Suppressor macrophage treated with lipopolysaccharide for 1 hour (primary cell): ENCODE results near the gene CNTLN.
"Not testable (repeated sequence)": the region's sequence is repeated elsewhere in the genome, so short reads cannot be mapped to it uniquely, and the experiment has no call there.

ENCODE experiments used
- DNase-seq, 3 donors: peaks; one replicate each; pipeline ENCODE4 v3.0.0-alpha.2; 2020 to 2022

Gene CNTLN

GRCh38 chr9:17422994-17423680 lies 288.3 kb downstream of the CNTLN start:
- no peak for DNase-seq

- no peak for DNase-seq
Measured at GRCh38 chr9:17423681-17424011, 288.8 kb downstream of the CNTLN start.

DNA sequence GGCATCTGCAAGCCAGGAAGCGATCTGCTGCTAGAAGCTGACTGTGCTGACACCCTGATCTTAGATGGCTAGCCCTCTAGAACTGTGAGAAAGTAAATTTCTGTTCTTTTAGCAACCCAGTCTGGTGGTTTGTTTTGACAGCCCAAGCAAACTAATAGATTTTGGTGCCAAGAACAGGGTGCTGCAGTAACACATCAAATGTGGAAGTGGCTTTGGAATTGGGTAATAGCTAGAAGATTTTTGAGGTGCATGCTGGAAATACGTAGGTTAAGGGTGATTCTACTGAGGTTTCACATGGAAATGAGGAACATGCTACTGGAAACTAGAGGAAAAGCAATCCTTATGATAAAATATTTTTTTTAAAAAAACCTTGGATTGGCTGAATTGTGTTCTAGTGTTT lies 290.5 kb downstream of the CNTLN start:
- peak; percentile 4 to 21 (median 16) for DNase-seq

- DNase-seq: no peak
Measured at GRCh38 chr9:17433526-17433925, 298.7 kb downstream of the CNTLN start.

DNA sequence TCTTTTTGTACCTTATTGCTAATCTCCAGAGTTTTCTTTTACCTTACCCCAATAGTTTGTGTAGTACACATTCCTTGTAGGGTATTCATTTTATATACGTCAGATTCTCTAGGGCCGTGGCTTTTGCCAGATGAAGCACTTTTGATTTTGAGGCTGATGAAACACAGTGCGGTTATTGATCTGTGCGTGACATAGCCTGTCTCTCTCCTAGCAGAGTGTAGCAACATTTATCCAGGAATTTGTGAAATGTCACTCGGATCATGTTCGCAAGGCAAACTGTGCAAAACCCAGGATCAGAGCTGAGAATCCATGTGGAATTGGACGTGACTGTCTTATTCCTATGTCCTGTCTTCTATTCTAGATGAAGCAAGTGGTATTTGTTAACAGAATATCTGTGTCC lies 302.0 kb downstream of the CNTLN start:
- no peak for DNase-seq

- no peak for DNase-seq
Measured at GRCh38 chr9:17437813-17438212, 303.0 kb downstream of the CNTLN start.

DNA sequence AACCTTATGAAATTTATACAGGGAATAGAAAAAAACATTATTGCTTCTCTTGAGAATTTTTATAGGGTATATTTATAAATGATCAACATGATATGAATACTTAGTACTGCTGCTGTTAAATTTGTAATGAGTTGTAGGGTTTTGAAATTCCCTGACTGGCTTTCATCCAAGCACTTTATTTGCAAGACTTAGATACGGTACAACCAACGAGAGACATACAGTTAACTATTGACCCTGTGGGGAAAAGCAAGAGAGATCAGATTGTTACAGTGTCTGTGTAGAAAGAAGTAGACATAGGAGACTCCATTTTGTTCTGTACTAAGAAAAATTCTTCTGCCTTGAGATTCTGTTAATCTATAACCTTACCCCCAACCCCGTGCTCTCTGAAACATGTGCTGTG lies 310.3 kb downstream of the CNTLN start:
- DNase-seq: not testable (repeated sequence)

DNA sequence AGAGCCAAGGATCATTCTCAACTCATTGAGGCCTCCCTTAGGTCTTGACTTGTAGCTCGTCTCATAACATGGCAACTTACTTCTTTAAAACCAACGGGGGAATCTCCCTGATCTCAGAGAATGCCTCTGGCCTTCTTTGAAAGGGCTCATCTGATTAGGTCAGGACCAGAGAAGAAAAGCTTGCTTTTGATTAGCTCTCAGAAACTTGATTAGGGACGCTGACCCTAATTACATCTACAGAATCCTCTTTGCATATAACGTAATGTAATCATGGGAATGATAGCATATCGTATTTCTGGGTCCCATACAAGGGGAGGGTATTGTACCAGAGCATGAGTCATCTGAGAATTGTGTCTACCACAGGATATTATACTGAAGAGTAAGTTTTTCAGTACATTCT lies 318.9 kb downstream of the CNTLN start:
- no peak for DNase-seq

DNA sequence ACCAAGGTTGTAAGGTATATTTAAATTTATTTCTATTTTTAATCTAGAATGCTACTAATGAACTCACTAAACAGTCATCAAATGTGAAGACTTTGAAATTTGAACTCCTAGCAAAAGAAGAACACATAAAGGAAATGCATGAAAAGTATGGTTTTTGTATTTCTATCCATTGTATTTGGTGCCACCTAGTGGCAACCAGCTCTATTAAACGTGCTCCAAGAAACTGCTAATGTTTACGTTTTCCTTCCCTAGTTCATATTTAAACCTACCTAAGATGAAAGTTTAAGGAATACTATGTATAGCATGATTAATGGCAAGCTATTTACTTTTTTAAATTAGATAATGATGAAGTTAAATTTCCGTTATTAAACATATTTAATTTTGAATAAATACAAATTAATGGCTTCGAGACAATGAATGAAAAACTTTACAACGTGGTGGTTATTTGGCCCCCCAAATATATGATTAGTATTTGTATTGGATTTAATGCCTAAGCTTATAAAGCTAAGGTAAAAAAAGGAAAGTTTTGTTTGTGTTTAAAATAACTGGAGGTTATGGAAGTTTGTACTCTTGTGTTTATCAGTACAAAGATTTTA lies 328.1 kb downstream of the CNTLN start:
- peak; percentile 70 to 83 (median 77) for DNase-seq

DNA sequence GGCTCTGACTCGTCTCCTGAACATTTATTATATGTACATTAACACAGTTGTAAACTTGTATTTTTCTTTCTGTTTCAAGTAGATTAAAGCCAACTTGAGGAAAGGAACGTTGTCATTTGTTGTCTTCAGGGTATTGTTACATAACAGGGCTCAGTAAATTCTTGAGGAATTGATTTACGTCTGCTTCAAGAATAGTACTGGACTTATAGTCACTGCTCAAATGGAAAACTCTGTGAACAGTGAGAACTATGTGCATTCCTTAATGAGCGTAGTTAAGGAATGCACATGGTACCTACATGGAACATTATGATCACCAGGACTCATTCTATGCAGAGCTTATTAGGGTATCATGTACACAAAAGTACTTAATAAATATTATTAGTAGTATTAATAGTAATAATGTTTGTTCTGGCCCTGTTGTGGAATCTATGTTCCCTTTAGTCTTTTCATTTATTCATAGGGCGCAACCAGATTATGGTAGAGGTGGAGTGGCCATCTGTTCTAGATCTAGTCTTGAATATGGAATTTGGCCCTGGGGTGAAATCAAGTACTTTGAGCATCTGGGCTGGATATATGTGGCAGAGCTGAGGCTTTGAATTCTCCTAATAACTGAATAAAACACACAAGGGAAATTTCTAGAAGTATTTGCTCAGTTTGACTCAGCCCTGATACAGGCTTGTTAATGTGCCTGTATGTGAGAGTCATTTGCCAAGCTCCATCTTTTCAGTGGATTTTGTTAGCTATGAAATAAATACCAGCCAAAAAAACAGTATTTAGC lies 335.4 kb downstream of the CNTLN start:
- DNase-seq: no peak

DNA sequence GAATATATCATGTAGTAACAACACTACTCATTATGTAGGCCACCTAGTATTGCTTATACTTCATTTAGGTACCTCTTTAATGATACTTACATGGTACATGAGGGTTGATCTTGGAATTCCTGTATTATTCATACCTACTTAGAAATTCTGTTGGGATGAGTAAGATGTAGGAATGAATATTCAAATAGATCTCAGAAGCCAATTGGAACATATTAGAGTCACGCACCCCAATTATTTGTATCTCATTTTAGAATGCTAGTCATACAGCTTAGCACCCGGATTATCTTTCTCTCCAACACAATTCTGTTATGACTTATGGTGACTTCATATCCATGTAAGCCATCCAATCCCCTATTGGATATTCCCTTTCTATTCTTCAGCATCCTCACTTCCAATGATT lies 337.3 kb downstream of the CNTLN start:
- no peak for DNase-seq

- DNase-seq: no peak
Measured at GRCh38 chr9:17476401-17476800, 341.6 kb downstream of the CNTLN start.

GRCh38 chr9:17477816-17478215 lies 343.0 kb downstream of the CNTLN start:
- no peak for DNase-seq

DNA sequence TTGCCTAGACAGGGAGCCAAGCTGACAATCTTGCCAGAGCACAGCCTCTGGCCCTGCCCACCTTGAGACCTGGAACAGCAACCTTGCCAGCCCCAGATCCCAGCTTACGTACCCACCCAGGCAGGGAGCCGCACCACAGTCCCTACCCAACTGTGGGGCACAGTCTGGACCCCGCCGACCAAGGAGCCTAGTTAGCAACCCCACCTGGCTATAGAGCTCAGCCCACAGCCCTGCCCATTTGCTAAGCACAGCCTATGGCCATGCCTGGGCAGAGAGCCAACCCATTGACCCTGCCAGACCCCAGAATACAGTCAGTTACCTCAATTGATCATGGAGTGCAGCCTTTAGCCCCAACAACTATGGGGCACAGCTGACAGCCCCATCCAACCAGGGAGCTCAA lies 346.1 kb downstream of the CNTLN start:
- DNase-seq: no peak

DNA sequence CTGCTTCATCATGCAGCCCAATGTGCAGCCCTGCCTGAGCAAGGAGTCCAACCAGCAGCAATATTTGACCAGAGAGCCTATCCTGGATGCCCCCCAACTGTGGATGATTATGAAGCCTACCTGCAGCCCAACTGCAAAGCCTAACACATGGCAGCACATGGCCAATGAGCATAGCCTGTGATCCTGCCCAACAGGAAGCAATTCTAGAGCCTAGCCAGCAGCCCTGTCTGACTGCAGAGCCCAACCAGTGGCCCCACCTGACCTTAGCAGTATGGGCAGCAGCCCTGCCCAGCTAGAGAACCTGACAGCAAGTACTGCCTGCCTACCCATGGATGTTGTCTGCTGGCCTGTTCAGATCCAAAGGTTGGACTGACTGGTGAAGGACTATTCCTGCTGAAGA lies 346.7 kb downstream of the CNTLN start:
- no peak for DNase-seq

DNA sequence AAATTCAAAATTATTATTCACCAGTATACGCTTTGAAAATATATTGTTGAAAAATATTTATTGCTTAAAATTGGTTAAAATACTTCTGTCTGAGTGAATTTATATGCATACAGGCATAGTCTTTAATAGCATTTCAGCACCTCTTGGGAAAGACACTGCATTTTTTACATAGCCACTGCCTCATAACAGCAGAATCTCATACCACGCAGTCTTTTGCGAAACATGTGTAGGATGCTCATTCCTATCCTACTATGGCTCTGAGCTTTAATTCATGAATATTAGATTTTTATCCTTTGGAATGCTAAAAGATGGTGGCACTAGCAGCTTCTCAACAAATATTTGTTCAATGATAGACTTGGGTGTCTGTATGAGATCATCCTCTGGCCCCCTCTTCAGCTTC lies 350.1 kb downstream of the CNTLN start:
- no peak for DNase-seq

- no peak for DNase-seq
Measured at GRCh38 chr9:17486396-17486795, 351.6 kb downstream of the CNTLN start.

DNA sequence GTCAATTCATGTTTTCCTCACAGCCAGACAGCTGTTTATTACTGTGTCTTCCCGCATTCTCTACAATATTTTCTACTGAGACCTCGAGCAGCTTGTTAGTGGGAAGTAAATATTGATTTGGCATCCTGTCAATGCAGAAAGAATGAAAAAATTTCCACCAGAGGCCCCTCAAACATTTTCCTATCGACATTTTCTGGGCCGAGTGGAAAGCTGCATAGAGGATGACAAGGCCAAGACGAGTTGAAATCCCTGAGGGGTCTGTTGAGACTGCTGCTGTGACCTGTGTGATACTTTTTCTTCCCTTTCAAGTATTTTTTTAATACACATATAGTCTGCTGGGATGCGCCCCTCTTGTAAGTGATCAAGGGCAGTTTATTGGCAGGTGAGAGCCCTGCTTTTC lies 352.6 kb downstream of the CNTLN start:
- DNase-seq: no peak

GRCh38 chr9:17488662-17489061 lies 353.8 kb downstream of the CNTLN start:
- DNase-seq: no peak

DNA sequence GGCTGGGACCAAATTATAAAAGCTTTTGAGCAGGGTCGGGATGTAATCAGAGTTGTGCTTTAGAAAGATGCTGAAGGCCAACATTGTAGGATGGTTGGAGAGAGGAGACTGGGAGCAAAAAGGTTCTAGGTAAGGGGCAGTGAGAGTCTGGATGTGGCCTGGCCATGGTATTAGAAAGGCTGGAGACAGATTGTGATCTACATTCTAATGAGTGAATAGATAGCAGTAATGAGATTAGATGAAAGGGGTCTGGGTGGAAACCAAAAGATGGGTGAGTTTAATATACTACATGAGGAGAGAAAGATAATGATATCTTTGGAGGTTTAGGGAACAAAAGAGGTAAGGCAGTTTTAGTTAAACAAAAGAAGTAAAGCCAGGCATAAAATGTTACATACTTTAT lies 355.3 kb downstream of the CNTLN start:
- no peak for DNase-seq

- no peak for DNase-seq
Measured at GRCh38 chr9:17491780-17492179, 356.9 kb downstream of the CNTLN start.

GRCh38 chr9:17503196-17503595 lies 368.4 kb downstream of the CNTLN start:
- no peak for DNase-seq

DNA sequence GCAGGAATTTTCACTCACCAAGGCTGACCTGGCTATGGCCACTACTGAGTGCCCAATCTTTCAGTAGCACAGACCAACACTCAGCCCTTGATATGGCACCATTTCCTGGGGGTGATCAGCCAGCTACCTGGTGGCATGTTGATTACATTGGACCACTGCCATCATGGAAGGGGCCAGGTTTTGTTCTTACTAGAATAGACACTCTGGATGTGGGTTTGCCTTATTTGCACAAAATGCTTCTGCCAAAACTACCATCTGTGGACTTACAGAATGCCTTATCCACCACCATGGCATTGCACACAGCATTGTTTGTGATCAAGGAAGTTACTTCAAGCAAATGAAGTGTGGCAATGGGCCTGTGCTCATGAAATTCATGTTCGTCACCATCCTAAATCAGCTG lies 374.3 kb downstream of the CNTLN start:
- DNase-seq: no peak

DNA sequence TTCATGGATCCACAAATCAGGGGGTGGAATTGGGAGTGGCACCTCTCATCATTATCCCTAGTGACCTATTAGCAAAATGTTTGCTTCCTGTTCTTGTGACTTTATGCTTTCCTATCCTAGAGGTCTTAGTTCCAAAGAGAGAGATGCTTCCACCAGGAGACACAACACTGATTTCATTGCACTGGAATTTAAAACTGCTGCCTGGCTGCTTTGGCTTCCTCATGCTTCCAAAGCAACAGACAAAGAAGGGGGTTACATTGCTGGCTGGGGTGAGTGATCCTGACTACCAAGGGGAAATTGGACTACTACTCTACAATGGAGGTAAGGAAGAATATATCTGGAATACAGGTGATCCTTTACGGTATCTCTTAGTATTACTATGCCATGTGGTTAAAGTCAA lies 374.9 kb downstream of the CNTLN start:
- DNase-seq: no peak
